CD4-positive, alpha-beta T cell treated with Interleukin-12 subunit alpha and Interleukin-12 subunit beta, for 1 hour (primary cell): Measurements from ENCODE around the gene RPL18.
A peak's percentile ranks its signal among the peaks of the same experiment; 100 is the strongest.
"Not testable (repeated sequence)": the region's sequence is repeated elsewhere in the genome, so short reads cannot be mapped to it uniquely, and the experiment has no call there.

ENCODE experiments used
- DNase-seq: peaks from one replicate; pipeline ENCODE4 v3.0.0-alpha.2; 2020

Gene RPL18

DNA sequence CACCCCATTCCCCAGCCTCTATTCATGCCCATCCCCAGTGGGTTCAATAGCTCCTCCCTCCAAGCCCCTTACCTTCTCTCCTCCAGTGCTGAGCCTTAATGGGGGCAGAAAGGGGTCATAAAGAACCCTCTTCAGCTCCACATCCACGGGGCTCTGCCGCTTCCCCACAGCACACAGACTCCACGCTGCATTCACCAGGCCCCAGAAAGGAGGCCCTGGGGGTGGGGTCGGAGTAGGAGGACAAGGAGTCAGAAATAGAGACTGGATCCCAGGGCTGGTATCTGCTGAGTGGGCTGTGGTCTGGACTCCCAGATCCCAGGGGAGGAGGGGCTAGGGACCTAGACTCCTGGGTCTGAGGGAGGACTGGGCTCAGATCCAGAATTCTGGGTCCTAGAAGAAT is 25.4 kb upstream of the RPL18 start:
- DNase-seq, result no peak

DNA sequence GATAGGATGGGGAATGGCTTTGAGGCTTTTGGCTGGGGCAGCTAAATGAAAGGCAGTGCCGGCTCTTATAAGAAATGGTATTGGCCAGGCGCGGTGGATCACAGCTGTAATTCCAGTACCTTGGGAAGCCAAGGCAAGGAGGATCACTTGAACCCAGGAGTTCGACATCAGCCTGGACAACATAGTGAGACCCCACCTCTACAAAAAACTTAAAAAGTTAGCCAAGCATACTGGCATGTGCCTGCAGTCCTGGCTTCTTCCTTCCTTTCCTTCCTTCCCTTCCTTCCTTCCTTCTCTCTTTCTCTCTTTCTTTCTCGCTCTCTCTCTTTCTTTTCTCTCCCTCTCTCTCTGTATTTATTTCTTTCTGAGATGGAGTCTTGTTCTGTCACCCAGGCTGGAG is 23.9 kb upstream of the RPL18 start:
- no peak for DNase-seq

DNA sequence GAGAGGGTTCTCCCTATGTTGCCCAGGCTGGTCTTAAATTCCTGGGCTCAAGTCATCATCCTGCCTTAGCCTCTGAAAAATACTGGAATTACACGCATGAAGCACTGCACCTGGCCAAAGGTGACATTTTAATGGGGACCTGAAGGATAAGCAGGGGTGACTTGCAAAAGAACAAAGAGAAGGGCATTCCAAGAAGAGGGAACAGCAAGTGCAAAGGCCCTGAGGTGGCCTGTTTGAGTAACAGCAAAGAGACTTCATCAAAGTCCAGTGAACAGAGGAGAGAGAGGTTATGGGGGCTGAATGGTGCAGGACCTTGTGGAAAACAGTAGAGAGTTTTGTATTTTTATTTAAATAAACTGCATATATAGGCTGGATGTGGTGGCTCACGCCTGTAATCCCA is 22.9 kb upstream of the RPL18 start:
- DNase-seq, result no peak

DNA sequence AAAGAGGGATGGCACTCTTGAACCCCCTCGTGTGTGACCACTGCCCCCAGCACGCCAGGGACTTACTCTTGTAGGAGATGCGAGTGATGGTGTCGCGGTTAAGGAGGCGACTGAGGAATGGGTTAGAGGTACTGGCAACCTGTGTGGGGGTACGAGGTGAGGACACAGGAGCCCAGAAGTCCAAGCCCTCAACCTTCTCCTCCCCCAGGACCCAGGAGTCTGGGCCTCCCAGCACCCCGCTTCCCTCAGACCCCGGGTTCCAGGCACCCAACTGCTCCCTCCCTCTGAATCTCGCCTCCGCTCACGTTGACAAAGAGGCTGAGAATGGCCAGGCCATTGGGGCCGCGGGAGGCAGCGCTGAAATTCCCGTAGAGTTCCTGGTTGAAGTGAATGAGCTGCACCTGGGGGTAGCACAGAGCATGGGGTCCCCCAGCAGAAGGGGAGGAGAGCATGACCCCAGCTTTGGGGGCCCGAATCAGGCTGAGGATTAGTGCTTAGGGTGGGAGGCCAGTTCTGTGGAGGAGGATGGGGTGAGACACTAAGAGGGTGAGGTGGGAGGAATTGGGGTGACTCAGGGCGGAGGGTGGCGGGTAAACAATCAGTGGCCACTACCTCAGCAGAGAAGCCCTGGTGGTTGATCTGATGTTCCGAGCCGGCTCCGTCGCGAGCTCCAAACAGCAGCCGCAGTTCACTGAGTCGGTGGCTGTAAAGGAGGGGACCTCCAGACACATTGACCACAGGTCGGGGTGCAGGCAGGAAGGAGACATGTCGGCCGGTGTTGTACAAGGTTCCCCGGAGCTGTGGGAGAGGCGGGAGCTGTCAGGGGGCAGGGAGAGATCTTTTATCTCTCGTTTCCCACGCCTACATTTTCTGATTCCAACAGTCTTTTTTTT is 20.8 kb upstream of the RPL18 start:
- DNase-seq, result peak; percentile 57

DNA sequence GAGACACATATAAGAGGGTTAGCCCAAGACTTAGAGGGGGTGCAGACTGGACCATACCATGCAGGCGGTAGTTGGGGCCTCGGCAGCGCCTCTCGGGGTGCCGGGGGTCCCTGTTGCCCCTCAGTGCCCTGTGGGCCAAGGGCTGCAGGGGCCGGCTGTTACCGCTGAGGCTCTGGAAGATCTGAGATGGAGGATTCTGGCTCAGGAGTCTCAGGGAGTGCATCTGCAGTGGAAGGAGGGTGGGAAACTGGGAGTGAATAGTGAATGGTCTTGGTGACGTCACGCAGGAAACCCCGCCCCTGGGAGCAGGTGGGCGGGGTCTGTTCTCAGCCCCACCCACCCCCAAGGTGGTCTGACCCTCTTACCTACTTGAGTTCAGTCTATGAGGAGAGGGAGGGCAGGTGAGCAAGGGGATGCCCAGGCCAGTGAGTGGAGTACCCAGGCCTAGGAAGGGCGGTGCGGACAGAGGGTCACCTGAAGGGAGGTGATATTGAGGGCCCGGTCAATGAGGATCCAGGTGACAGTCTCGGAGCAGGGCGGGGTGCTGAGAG is 19.9 kb upstream of the RPL18 start:
- no peak for DNase-seq

DNA sequence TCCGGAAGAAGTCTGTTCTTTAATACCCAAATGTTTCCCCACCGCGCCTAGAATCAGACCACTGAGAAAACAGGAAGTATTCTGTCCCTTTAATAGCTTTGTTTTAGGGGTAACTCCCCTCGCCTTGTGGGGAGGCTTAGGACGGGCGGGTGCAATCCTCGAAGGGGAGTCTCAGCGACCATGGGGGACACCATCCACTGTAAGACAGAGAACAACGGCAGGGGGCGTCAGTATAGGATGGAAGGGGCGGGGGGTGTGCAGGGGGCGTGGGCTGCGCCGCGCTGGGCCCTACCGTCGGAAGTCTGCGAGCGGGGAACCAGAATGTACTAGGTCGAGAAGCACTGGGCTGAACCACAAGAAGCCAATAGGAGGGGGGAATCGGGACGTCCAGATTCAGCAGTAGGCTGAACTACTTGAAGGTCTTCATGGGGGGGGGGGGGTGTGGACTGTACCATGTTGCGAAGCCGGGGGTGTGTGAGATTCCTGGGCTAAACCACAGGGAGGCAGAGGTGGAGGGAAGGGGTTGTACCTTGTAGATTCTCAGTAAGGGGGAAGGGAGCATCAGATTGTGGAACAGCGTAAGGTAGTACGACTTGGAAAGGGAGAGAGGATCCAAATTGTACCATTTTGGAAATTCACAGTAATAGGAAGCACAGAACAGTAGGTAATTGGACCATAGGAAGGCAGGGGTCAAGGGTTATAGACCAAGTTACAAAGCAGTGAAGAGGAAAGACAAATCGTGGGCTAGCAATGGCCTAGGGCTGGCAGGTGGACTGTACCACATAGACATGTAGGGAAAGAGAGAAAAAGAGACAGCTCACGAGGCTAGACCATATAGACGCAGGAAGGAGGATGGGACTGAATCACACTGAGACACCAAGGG is 19.2 kb upstream of the RPL18 start:
- DNase-seq, result peak; percentile 93

DNA sequence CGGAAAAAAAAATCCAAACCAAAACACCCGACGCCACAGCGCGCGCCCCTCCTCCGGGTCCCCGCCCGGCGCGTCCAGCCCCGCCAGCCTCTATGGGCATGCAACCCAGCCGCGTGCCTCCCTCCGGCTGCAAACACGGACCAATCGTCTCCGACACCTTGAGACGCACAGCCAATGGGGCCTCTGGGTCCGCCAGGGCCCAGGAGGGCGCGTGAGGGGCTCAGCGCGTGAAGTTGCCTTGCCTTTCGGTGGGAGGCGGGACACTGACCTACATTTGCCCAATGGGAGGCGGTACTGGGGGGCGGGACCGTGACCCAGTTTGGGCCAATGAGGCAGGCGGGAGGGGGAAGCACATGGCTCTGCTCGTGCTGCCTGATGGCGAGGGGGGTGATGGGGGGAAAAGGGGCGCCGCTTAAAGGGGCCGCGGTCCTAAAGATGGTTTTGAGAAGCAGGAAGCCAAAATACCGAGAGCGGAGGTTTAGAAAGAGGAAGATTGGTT is 18.5 kb upstream of the RPL18 start:
- DNase-seq, result peak; percentile 100

DNA sequence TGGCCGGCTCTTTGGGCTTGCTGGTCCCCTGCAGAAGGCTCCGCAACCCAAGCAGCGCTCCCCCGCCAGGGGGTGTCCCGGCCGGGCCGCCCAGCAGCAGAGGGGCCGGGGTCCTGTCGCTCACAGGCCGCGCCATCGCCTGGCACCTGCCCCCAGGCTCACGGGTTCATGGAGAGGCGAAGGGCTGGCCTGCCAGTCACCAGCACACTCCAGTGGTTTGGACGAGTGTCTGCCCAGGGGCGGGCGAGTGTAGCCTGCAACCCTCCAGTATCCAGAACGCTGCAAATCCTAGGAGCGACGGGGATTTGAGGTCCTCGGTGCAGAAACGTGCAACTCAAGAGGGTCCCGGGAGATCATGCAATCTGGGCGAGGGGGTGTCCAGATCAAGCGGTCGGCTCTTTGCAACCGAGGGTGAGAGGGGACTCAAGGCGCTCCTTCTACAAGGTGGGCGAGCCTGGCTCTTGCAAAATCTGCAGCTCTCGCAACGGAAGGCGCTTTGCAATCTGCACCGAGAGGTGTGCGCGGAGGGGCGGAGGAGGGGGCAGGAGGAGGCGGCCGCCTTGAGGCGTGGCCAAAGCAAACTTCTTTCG is 18.0 kb upstream of the RPL18 start, which contains the start of gene DBP:
TSS of gene DBP (minus strand) at position 521 of the 590 bp plus-strand sequence. CDS start at position 136, 385 bp downstream.
- DNase-seq, result no peak

DNA sequence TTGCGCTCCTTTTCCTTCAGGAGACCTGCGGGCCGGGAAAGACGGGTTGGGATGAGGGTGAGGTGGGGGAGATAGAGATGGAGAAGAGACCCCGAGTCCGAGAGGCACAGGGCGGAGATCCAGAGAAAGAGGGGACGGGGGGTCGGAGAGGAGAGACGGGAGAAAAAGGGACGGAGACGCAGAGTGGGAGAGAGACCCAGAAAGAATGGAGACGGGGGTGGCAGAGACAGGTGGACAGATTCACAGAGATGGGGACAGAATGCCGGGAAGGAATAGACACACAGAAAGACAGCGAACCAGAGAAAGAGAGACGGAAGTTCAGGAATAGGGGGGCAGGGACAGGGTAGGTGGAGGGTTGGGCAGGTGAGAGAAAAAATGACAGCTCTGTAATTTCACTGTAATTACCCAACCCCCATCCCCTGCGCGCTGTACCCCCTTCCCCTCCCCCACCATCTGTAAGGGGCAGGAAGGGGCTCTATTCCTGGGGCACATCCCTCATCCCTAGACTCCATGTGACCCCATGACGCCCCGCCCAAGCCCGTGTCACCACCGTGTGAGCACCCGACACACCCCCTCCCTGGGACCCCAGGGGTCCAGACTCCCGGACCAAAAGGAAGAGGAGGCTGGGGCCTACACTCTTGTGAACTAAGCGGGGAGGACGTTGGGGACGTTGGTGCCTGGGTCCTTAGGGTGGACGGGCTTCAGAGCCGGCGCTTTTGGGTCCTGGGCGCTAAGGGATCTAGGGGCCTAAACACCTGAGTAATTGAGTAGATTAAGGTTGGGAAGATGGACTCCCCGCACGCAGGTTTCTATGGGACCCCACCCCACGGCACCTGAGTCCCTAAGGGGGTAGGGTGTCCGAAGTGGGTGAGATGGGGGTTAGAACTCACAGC is 17.2 kb upstream of the RPL18 start:
- no peak for DNase-seq

DNA sequence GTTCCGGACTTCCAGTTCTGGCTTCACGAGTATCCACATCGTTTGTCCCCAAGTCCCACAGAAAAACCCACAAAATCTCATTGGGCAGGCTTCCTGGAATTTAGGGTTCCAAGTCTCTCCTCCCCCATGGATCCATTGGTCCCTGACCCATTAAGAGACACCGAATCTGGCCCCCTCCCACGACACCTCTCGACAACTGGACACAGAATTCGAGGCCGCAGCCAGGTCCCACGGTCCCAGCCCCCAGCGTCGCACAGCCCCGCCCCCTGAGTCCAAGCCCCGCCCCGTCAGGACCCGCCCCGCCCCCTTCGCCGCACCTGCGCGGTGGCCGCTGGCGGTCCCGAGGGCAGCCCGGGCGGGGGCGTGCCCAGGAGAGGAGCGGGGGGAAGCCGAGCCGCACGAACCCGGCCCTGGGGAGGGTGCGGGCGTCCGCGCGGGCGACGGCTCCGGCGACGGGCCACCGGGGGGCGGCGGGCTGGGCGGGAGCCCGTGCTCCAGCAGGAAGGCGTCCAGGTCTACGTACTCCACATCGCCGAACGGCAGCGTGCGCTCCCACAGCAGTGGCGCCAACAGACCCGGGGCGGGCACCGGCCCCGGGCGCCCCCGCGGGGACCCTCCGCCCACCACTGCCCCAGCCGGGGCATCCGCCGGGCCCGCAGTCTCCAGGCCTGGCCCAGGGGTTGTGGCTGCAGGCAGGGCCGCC is 16.4 kb upstream of the RPL18 start:
- peak; percentile 77 for DNase-seq

DNA sequence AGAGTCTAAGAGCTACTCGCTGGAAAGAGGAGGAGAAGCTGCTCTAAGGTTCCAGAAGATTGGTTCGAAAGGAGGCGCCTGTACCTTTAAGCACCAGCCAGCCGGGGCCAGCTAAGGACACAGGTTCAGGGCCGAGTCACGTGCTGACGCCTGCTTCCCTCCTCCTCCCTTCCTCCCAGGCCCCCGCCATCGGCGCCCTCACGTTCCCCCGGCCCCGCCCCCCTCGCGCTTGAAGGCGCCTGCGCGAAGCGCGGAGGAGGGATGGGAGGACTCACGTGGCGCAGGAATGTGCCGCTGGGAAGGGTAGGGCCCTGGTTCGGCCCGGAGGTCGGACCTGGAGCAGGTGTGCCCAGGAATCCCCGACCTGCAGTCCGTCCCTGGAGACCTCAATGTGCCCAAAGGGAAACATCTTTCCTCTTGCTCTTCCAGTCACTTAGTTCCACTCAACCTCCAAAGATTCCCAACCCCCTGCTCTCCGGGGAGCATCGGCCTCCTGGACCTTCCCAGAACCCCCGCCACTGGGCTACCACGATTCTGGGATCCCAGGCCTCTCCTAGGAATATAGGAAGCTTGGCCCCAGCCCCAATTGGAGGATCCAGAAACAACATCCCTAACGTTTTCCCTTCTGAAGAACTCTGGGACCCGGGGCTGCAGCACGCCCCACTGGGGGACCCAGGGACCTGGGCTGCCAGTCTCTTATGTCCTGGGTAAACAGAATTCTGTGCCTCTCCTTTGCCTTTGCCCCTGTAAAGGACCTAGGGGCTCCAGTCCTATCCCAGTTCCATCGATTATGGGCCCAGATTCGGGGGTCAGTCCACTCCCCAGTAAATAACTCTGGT is 15.7 kb upstream of the RPL18 start:
- DNase-seq, result peak; percentile 93

DNA sequence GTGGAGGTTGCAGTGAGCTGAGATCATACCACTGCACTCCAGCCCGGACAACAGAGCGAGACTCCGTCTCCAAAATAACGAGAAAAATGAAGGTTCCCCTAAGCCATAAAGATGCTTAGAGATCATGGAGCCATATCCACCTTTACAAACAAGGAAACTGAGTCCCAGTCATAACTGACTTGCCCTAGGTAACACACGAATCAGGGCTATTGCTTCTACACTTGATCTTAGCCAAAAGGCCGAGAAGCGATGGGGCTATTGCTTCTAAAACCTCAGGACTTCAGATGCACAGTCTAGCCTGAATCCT is 15.0 kb upstream of the RPL18 start:
- no peak for DNase-seq

DNA sequence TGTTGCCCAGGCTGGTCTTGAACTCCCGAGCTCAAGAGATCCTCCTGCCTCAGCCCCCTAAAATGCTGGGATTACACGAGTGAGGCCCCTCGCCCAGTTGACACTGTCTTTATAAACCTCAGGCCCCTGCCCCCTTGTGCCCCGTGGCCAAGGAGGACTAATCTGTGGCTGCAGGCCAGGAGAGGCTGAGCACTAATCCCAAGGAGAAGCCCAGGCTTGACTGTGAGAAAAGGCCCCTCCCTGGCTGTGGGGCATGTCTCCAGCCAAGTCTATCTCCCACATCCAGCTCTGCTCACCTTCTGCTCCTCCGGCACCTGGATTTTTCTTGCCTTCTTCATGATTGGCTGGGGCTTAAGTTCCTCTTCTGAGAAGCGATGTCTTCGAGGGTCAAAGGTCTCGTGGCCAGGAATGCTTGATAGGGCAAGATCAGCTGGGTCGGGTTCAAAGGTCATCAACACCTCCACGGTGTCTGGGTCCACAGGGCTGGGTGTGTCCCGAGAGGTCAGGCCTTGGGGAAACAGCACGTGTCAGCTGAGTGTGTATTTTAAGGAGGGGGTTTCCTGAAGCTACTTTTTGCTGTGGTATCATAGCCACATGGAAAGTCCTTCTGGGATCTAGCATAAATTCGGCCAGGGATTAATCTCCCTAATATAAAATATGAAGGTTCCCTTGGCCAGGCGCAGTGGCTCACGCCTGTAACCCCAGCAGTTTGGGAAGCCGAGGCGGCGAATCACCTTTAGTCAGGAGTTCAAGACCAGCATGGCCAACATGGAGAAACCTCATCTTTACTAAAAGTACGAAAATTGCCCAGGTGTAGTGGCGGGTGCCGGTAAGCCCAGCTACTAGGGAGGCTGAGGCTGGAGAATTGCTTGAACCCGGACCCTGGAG is 14.4 kb upstream of the RPL18 start:
- DNase-seq, result no peak

DNA sequence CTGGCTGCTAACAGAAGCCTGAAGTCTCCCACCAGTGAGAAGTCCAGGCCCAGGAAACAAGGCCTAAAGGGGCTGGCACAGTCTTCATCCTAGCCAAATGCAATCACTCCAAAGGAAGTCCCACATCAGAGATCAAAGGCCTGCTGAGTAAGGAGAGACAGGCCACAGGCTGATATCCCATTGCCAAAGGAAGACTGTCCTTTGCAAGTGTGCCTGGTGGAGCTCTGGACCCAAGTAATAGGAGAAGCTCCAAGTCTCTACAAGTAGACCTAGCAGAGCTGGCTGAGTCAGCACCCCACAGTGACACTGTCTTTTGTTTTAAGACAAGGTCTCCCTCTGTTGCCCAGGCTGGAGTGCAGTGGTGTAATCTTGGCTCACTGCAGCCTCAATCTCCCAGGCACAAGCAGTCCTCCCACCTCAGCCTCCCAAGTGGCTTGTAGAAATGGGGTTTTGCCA is 13.7 kb upstream of the RPL18 start:
- DNase-seq, result no peak

DNA sequence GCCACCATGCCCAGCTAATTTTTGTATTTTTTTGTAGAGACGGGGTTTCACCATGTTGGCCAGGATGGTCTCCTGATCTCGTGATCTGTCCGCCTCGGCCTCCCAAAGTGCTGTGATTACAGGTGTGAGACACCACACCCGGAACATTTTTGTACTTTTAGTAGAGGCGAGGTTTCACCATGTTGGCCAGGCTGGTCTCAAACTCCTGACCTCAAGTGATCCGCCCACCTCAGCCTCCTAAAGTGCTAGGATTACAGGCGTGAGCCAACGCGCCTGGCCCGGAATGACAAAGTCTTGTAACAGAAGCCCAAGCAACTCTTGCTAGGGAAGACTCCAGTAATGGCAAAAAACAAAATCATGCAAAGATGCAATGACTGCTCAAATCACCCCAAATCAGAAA is 13.3 kb upstream of the RPL18 start:
- DNase-seq, result not testable (repeated sequence)

DNA sequence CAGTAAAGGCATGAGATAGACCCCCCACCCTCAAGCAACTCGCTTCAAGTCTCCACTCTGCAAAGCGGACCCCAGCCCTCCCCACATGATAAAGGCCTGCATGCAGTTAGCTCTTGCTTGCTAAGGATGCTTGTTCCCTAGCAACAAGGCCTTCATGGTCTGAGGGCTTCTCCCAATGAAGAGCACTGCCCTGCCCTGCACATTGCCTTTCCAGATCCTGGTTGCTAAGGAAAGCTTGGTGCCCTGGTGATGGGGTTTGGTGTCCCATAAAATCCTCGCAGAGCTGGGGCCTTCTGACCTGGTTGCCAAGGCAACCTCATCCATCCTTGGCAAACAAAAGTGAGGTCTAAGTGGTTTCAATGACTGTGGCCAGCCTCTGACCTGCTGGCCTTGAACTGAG is 12.2 kb upstream of the RPL18 start:
- DNase-seq, result no peak

DNA sequence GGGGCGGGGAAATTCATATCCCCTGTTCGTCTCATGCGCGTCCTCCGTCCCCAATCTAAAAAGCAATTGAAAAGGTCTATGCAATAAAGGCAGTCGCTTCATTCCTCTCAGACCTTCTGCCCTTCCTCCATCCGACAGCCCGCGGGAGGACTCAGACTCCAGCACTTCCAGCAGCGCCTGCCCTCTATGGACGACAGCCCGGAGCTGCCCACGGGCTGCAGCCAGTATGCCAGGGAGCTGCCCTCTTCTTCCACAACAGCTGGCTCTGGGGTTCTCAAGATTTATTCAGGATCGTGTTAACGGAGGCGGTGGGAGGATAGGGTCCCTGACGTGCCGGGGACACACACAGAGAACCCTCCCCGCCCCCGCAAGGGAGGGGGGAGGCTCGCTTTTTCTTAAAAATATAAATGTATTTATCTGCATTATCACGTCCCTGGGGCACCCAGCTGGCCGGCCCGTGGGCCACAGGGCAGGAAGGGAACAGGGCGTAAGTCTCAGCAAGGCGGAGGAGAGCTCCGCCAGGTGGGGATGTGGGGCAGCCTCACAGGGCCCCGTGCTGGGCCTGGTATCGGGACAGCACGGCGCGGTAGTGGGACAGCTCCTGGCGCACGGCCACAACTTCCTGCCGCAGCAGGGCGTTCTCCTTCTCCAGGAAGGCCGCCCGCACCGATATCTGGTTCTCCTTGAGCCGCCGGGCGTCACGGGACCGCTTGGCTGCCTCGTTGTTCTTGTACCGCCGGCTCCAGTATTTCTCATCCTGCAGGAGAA is 11.5 kb upstream of the RPL18 start:
- no peak for DNase-seq

DNA sequence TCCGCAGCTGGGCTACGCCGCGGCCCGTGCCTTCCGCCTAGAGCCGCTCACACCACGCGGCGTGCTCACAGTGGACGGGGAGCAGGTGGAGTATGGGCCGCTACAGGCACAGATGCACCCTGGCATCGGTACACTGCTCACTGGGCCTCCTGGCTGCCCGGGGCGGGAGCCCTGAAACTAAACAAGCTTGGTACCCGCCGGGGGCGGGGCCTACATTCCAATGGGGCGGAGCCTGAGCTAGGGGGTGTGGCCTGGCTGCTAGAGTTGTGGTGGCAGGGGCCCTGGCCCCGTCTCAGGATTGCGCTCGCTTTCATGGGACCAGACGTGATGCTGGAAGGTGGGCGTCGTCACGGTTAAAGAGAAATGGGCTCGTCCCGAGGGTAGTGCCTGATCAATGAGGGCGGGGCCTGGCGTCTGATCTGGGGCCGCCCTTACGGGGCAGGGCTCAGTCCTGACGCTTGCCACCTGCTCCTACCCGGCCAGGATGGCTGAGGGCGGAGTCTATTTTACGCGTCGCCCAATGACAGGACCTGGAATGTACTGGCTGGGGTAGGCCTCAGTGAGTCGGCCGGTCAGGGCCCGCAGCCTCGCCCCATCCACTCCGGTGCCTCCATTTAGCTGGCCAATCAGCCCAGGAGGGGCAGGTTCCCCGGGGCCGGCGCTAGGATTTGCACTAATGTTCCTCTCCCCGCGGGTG is 10.8 kb upstream of the RPL18 start:
- DNase-seq, result no peak
